CD4-positive, alpha-beta T cell treated with Interleukin-17A for 1 hour (primary cell): ENCODE measurements around the gene LCE1C.

Experiments used
- DNase-seq: peaks from one replicate; pipeline ENCODE4 v3.0.0-alpha.2; 2020

Gene LCE1C

GRCh38 chr1:152806576-152806975, at the start of gene LCE1C:
Gene LCE1C (minus strand): TSS chr1:152806651. CDS start chr1:152805478, 1,173 bp downstream.
- no peak for DNase-seq

DNA sequence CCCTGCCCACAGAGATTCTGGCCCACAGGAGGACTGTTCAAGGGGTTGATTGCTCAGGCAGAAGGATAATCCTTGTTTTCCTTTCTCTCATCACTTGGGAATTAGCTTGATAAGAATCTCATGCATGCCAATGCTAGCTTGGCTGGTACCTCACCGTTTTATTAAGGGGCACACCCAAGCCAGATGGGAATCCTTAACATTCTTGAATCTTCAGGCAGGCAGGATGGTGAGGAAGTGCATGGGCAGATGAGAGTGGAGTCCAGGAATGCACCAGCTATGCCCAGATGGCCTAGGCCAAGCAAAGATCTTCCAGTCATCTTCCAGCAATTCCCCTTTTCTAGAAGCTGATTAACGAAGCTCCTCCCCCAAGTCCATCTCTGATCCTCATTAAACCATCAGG, 49.2 kb upstream of the LCE1C start:
- no peak for DNase-seq

DNA sequence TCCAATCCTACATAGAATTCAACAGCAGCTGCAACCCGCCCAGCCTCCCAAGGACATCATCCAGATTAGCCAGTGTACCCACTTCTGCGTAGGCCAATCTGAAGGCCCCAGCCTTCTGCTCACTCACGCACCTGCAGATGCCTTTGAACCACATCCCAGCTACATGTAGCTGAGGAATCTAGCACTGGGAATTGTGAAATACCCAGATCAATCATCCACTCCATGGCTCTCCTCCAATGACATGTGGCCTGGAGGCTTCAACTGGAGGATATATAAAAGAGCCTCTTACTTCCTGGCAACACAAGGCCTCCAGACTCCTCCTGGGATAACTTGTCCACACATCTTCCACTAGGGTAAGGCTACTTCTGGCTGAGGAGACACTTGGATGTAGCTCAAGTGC, 36.1 kb upstream of the LCE1C start, which contains the start of gene LCE6A:
Gene LCE6A (plus strand): TSS at position 301 of the 400 bp plus-strand sequence. CDS start 665 bp downstream, outside the sequence.
- DNase-seq, result no peak

DNA sequence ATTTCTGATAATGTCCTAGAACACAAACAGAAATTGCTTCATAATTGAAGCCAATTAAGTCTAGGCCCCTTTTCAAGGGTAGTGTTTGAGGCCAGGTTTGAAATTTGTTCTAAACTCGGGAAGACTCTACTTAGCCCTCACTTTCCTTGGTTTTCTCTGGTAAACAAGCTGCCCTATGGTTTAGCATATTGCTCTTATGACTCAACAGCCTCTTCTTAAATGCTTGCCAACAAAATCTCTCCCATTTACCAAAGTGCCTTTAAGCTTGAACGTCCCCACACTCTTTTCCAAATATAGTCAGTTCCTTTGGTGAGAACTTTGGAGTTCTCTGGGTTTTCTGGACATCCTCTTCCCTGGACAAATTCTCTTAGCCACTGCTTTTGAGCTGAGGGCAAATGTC, 30.4 kb upstream of the LCE1C start:
- no peak for DNase-seq

GRCh38 chr1:152827173-152827572, 20.7 kb upstream of the LCE1C start, which contains the start of gene LCE1A:
Gene LCE1A (plus strand): TSS chr1:152827473. CDS start chr1:152827473, 0 bp downstream.
- no peak for DNase-seq

DNA sequence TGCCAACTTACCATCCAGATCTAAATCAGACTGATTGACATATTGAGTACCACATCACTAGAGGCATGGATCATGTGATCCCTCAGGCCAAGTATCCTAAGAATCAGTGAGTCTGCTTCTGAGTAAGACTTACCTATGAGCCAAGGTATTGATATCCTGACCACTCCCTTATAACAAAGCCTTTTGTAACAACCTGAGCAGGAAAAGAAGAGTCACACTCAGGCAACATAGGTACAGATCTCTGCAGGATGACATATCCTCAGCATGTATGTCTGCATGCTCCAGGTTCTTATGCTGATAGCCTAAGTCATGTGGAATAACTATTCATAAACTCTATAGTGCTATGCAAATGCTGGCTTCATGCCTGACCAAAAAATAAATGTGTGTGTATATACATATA, 18.5 kb upstream of the LCE1C start:
- DNase-seq, result no peak

DNA sequence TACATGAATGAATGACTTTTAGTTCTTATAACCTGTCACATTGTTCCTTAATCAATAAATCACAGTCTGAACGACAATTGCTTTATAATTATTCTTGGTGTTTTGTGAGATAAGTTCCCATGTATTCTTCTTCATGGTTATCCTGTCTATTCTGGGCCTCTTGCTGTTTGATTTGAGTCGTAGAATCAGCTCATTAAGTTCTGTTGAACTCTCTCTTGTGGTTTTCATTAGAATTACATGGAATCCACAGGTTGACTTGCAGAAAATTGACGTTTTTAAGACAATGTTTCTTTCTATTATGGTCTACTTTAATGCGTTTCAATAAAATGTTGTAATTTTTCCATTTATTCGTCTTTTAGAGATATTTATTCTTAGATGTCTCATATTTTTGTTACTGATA, 16.8 kb upstream of the LCE1C start:
- no peak for DNase-seq

GRCh38 chr1:152817309-152817708, 10.9 kb upstream of the LCE1C start:
- no peak for DNase-seq

DNA sequence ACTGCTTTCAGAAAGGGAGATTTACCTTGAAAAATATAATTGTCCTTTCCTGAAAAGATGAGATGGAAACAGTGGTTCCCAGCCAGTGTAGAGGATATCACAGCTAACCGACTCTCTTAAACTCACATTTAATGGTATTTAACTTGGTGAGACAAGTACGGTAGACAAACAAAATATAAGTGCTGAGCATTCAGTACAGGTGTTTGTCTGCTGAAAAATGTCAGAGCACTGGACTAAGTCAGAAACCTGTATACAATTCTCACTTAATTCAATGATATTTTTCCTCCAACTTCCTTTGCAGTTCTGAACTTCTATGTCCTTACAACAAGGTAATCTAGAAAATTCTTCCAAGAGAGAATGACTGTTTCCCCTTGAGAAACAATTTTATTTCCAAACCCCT, 5.2 kb upstream of the LCE1C start, which contains the start of gene LCE1B:
Gene LCE1B (plus strand): TSS at position 301 of the 400 bp plus-strand sequence. CDS start 476 bp downstream, outside the sequence.
- no peak for DNase-seq

DNA sequence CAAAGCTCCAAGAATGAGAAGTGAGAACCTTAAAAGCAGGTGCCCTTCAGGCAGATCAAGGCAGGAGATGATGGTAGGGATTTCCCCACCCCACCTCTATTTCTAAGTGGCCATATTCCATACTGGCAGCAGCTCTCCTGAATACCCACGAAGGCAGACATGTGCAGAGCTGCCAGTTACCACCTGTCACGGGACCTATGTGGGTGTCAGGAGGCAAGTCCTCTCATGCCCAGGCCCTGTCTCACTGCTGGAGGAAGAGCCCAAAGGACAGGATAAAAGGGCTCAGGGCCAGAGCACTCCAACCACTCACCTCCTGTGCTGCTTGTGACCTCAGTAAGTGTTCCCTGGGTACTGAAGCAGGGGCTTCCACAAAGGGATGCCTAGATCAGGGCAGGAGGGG, 4.6 kb upstream of the LCE1C start:
- no peak for DNase-seq

- DNase-seq, result no peak
These were observed 5.1 kb downstream of the LCE1C start for GRCh38 chr1:152801333-152801732.

GRCh38 chr1:152796421-152796820, 10.0 kb downstream of the LCE1C start, which contains the start of gene LCE1D:
Gene LCE1D (plus strand): TSS chr1:152796721. CDS start chr1:152797795, 1,074 bp downstream.
- DNase-seq, result no peak

- no peak for DNase-seq
These were observed 10.8 kb downstream of the LCE1C start for GRCh38 chr1:152795686-152796085.

GRCh38 chr1:152786077-152786476, 20.4 kb downstream of the LCE1C start, which contains the start of gene LCE1E:
Gene LCE1E (plus strand): TSS chr1:152786257. CDS start chr1:152787300, 1,043 bp downstream.
- no peak for DNase-seq

- no peak for DNase-seq
These were observed 23.4 kb downstream of the LCE1C start for GRCh38 chr1:152783095-152783494.

GRCh38 chr1:152777510-152778137, 28.8 kb downstream of the LCE1C start:
- DNase-seq, result no peak

DNA sequence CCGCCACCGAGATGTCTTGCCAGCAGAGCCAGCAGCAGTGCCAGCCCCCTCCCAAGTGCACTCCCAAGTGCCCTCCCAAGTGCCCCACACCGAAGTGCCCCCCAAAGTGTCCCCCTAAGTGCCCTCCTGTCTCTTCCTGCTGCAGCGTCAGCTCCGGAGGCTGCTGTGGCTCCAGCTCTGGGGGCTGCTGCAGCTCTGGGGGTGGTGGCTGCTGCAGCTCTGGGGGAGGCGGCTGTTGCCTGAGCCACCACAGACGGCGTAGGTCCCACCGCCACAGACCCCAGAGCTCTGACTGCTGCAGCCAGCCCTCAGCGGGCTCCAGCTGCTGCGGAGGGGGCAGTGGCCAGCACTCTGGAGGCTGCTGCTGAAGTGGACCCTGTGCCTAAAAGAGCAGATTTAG, 30.1 kb downstream of the LCE1C start:
- DNase-seq, result no peak

DNA sequence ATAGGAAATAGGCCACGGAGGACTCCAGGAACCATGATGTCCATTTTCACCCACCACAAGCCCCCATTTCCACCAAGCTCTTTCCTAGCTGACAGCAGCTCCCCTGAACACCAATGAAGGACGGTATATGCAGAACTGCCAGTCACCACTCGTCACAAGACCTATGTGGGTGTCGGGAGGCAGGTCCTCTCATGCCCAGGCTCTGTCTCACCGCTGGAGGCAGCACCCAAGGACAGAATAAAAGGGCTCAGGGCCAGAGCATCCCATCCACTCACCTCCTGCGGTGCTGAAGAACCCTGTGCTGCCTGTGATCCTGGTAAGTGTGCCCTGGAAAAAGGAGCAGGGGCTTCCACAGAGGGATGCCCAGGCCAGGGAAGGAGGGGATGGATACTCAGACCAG, 31.6 kb downstream of the LCE1C start, which contains the start of gene LCE1F:
Gene LCE1F (plus strand): TSS at position 266 of the 400 bp plus-strand sequence. CDS start 1,232 bp downstream, outside the sequence.
- no peak for DNase-seq

GRCh38 chr1:152770411-152770810, 36.0 kb downstream of the LCE1C start:
- DNase-seq, result no peak

GRCh38 chr1:152768847-152769533, 37.5 kb downstream of the LCE1C start:
- DNase-seq, result no peak

DNA sequence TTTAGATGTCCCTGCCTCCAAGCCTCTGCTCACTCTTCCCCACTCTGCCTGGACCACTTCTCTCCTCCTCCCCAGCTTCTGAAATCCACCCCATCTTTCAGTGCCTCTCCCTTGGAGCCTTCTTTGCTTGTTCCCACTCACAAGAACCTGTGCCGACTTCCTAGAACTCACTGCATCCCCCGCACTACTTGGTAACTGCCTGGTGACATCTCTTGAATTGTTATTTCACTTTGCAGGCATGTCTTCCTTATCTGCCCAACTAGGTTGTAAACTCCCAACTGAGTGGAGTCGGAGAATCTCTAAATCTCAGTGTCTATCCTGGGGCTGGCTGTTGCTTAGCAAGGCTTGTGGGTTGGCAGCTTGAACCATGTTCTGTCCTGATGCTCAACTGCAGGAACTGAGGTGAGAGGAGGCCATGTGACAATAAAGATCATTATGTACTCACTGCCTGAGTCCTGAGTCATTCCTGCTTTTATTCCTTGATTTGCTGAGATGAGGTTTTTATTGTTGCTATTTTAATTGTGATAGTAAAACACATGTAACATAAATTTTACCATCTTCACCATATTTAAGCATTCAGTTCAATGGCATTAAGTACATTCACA, 44.7 kb downstream of the LCE1C start:
- DNase-seq, result no peak

GRCh38 chr1:152760551-152761190, 45.8 kb downstream of the LCE1C start:
- DNase-seq, result no peak
